ENCODE results near the gene PRR18. TPM values are rescaled to one million over a fixed set of nuclear protein-coding genes. Genes with fewer than 3 reads are reported as not detected.

The PRR18 gene
- total and polyA plus RNA-seq, 2 donors (not counting 1 experiment from before 2014, with no cell fraction given), result not detected

DNA sequence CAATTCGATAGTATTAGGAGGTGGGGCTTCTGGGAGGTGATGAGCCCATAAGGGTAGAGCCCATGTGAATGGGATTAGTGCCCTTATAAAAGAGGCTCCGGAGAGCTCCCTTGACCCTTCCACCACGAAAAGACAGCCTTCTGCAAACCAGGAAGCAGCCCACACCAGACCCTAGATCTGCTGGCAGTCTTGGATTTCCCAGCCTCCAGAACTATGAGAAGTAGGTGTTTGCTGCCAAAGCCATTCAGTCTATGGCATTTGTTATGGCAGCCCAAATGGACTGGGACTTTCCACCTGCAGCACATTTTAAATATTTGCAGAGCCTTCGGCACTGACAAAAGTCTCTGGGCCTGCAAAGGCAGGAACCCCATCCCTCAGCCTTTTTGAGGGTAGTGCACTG is 46.0 kb upstream of the PRR18 start:
- TF ChIP-seq, protein P1, sequence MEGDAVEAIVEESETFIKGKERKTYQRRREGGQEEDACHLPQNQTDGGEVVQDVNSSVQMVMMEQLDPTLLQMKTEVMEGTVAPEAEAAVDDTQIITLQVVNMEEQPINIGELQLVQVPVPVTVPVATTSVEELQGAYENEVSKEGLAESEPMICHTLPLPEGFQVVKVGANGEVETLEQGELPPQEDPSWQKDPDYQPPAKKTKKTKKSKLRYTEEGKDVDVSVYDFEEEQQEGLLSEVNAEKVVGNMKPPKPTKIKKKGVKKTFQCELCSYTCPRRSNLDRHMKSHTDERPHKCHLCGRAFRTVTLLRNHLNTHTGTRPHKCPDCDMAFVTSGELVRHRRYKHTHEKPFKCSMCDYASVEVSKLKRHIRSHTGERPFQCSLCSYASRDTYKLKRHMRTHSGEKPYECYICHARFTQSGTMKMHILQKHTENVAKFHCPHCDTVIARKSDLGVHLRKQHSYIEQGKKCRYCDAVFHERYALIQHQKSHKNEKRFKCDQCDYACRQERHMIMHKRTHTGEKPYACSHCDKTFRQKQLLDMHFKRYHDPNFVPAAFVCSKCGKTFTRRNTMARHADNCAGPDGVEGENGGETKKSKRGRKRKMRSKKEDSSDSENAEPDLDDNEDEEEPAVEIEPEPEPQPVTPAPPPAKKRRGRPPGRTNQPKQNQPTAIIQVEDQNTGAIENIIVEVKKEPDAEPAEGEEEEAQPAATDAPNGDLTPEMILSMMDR (conservative IDR thresholded peaks at IDR 0.05 in 1 of 2, IDR thresholded peaks at IDR 0.05 in 1 of 2; ENCODE audit: low read depth in 1 of 2, low read length in 2 of 2), result no peak
- no peak for TF ChIP-seq EZH2 (IDR thresholded peaks at IDR 0.05; ENCODE audit: low read length, missing control alignments)
- no peak overlapping the region for H3K4me3 ChIP-seq (replicated peaks in 1 of 4; ENCODE audit: control extremely low read depth in 1 of 4, insufficient read depth in 1 of 4, low read depth in 3 of 4, low read length in 4 of 4)

DNA sequence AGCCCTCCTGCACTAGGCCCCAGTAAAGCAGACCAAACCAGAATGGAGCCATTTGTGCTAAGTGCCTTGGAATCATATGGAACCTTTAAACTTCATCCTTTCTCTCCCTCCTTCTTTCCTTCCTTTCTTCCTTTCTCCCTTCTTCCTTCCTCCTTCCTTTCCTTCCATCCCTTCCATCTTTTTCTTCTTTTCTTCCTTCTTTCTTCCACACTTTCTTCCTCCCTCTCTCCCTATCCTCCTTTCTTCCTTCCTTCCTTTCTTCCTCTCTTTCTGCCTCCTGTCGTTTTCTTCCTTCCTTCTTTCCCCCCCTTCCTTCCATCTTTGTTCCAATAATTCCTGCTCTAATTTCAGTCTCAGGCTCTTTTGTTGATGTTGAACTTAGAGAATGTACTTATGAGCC is 45.3 kb upstream of the PRR18 start:
- Histone ChIP-seq H3K36me3 (ENCODE audit: control insufficient read depth, insufficient read depth, low read length) (no peaks in the 10 kb centered on the region), H3K79me2 (ENCODE audit: control insufficient read depth, insufficient read depth, low read length) (no peaks in the 10 kb centered on the region), H3K9ac (ENCODE audit: insufficient read depth, low read length) (no peak overlapping the region), H3K4me3 (replicated peaks in 1 of 4; ENCODE audit: control extremely low read depth in 1 of 4, insufficient read depth in 1 of 4, low read depth in 3 of 4, low read length in 4 of 4) (no peak overlapping the region), H3K27ac (ENCODE audit: insufficient read depth, low read length) (no peak overlapping the region), H3K9me3 (ENCODE audit: control insufficient read depth, insufficient read depth, low read depth, low read length) (no peaks in the 10 kb centered on the region), H4K20me1 (ENCODE audit: control insufficient read depth, extremely low read depth, insufficient read depth, low read length) (no peaks in the 10 kb centered on the region), H3K27me3 (ENCODE audit: control insufficient read depth, insufficient read depth, low read length) (peaks cover 3% of the 10 kb centered on the region), H2AFZ (ENCODE audit: low read length) (no peak overlapping the region), H3K4me1 (ENCODE audit: control insufficient read depth, extremely low read depth, insufficient read depth, low read length) (no peaks in the 10 kb centered on the region), H3K4me2 (ENCODE audit: extremely low read depth, insufficient read depth, low read length) (no peak overlapping the region)
- no peak for DNase-seq (ENCODE audit: low read depth in 2 of 2)
- no peak for TF ChIP-seq EZH2 (IDR thresholded peaks at IDR 0.05; ENCODE audit: low read length, missing control alignments)
- TF ChIP-seq, protein P1 (conservative IDR thresholded peaks at IDR 0.05 in 1 of 2, IDR thresholded peaks at IDR 0.05 in 1 of 2; ENCODE audit: low read depth in 1 of 2, low read length in 2 of 2), result no peak

More for the DNA sequence above, 46.0 kb upstream of the PRR18 start:
- DNase-seq (ENCODE audit: low read depth in 2 of 2), result no peak
- Histone ChIP-seq H4K20me1 (ENCODE audit: control insufficient read depth, extremely low read depth, insufficient read depth, low read length) (no peaks in the 10 kb centered on the region), H3K79me2 (ENCODE audit: control insufficient read depth, insufficient read depth, low read length) (no peaks in the 10 kb centered on the region), H3K9me3 (ENCODE audit: control insufficient read depth, insufficient read depth, low read depth, low read length) (no peaks in the 10 kb centered on the region), H3K27me3 (ENCODE audit: control insufficient read depth, insufficient read depth, low read length) (peaks cover 3% of the 10 kb centered on the region), H3K27ac (ENCODE audit: insufficient read depth, low read length) (no peak overlapping the region), H3K4me2 (ENCODE audit: extremely low read depth, insufficient read depth, low read length) (no peak overlapping the region), H3K4me1 (ENCODE audit: control insufficient read depth, extremely low read depth, insufficient read depth, low read length) (no peaks in the 10 kb centered on the region), H3K9ac (ENCODE audit: insufficient read depth, low read length) (no peak overlapping the region), H3K36me3 (ENCODE audit: control insufficient read depth, insufficient read depth, low read length) (no peaks in the 10 kb centered on the region), H2AFZ (ENCODE audit: low read length) (no peak overlapping the region)

DNA sequence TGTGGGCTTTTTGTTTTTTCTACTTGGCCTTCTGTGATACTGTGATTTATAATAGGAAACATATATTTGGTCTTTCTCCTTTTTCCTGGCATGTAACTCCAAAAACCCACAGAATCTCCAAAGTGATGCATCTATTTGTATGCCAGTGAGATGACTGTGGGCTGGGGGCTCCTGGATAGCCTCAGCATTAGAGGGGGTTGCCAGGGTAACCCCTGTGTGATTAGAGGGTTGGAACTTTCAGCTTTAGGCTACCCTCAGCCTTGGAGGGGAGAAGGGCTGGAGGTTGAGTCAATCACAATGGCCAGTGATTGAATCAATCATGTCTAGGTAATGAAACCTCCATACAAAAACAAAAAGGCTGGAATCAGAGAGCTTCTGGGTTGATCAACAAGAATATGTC is 44.7 kb upstream of the PRR18 start:
- Histone ChIP-seq H3K27me3 (ENCODE audit: control insufficient read depth, insufficient read depth, low read length) (peaks cover 3% of the 10 kb centered on the region), H3K4me2 (ENCODE audit: extremely low read depth, insufficient read depth, low read length) (no peak overlapping the region), H3K79me2 (ENCODE audit: control insufficient read depth, insufficient read depth, low read length) (no peaks in the 10 kb centered on the region), H3K4me3 (replicated peaks in 1 of 4; ENCODE audit: control extremely low read depth in 1 of 4, insufficient read depth in 1 of 4, low read depth in 3 of 4, low read length in 4 of 4) (no peak overlapping the region), H3K9me3 (ENCODE audit: control insufficient read depth, insufficient read depth, low read depth, low read length) (no peaks in the 10 kb centered on the region), H3K9ac (ENCODE audit: insufficient read depth, low read length) (no peak overlapping the region), H3K36me3 (ENCODE audit: control insufficient read depth, insufficient read depth, low read length) (no peaks in the 10 kb centered on the region), H4K20me1 (ENCODE audit: control insufficient read depth, extremely low read depth, insufficient read depth, low read length) (no peaks in the 10 kb centered on the region), H3K4me1 (ENCODE audit: control insufficient read depth, extremely low read depth, insufficient read depth, low read length) (no peaks in the 10 kb centered on the region), H3K27ac (ENCODE audit: insufficient read depth, low read length) (no peak overlapping the region), H2AFZ (ENCODE audit: low read length) (no peak overlapping the region)
- no peak for TF ChIP-seq EZH2 (IDR thresholded peaks at IDR 0.05; ENCODE audit: low read length, missing control alignments)
- TF ChIP-seq, protein P1 (conservative IDR thresholded peaks at IDR 0.05 in 1 of 2, IDR thresholded peaks at IDR 0.05 in 1 of 2; ENCODE audit: low read depth in 1 of 2, low read length in 2 of 2), result no peak
- DNase-seq (ENCODE audit: low read depth in 2 of 2), result no peak

Measured in fibroblast of lung (primary cell).